Hematopoietic multipotent progenitor cell (in vitro differentiated cells): Measurements from ENCODE around the gene NCAPD3. TPM values are rescaled to one million over a fixed set of nuclear protein-coding genes. Genes with fewer than 3 reads are reported as not detected.
A peak's percentile ranks its signal among the peaks of the same experiment; 100 is the strongest.

Experiments
- DNase-seq, 3 donors: peaks; one replicate each; pipeline ENCODE4 v3.0.0-alpha.2; 2011 to 2015; ENCODE audit warnings: low read depth in 2 of 3, low spot score in 2 of 3
- total RNA-seq: library from RNA; depleted of rRNA; stranded (reverse); fragments of >200 nt; gene quantifications from one replicate; pipeline ENCODE4 v1.2.3, GENCODE V29; 2012

The NCAPD3 gene
- total RNA-seq, 1 donor: 24.0 TPM

DNA sequence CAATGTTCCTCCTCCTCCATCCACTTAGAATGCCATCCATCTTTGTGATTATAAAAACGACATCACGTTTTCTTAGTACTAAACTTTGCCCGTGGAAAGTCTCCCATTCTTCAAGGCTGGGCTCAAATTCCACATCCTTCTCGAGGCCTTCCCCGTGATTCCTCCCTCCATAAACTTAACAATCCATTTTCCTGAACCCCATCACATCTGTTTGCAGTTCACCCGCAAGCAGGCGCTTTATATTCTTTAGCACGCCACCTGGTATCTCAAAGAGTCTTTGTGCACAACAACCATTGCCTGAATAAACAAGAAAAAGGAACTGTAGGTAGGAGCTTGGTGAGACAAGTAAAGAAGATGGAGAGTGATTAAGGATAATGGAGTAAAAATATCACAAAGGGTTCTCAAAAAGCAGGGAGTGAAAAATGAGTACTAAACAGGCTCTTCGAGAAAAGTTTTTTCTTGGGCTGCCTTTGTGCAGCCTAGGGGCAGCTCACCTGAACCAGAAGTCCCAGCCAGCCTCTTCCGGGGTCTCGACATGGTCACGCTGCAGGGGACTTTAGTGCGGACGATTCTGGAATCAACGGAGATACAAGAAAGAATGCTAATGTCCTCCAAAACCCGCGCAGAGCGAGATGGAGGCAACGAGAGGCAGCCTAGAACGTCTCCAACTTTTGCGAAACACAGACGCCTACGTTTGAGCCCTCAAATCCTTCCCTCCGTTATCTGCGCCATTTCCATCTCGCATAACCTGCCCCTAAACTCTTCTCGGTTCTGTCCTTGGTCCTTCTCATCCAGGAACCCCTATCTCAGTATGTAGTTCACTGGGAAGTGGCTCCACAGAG lies 28.8 kb upstream of the NCAPD3 start:
- DNase-seq: peak in 1 of 3 donors; percentile 12

DNA sequence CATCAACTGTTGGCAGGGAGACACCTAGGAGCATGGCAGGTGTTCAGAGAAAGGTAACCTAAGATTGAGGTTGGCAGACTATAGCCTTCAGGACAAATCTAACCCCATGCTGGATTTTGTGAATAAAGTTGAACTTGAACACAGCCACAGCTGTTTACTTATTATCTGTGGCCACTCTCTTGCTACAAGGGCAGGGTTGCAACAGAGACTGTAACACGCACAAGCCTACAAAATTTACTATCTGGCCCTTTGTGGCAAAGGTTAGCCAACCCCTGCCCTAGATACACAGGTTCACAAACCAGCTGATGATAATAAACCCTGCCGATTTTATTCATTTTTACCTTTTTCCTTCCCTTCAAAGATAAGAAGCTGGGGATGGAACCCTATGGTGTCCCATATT lies 26.9 kb upstream of the NCAPD3 start:
- DNase-seq: no peak

DNA sequence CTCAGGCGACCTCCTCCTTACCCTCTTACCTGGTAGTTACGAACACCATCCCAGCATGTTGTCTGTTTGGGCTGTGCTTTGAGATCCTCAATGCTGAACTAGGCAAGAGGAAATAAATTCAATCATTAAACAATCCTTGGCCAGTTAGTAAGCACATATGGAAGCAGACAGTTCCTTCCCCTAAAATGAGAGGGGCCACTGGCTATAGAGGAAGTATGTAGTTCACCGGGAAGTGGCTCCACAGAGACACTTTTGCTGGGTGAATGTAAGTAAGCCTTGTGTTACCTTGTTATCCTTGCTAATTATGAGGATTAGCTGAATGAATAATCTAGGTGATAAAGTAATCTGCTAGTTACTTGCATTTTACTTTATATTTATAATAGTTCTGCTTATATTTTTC lies 26.5 kb upstream of the NCAPD3 start:
- no peak for DNase-seq

DNA sequence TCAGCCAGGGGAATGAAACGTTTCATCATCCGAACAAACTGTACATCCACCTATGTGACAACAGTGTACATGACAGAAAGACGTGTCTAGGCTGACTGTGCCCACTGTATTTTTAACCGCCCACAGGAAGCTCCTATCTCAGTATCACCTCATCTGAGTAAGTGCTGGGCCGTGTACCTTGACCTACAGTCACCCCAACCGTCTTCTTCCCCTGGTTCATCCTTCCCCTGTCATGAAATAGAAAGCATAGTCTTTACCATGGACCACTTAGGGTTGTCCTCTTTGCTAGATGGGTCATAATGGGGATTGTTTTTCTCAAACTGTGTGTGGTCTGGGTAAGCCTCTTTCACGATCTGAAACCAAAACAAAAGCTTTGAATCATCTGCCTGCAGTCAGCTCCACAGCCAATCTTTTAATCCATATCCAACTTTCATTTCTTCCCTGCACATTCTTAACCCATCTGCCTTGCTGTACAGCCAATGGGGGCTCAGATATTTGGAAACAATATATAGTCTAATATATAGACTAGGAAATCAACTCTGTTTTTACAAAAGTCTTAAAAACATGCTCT lies 25.2 kb upstream of the NCAPD3 start:
- DNase-seq: no peak

DNA sequence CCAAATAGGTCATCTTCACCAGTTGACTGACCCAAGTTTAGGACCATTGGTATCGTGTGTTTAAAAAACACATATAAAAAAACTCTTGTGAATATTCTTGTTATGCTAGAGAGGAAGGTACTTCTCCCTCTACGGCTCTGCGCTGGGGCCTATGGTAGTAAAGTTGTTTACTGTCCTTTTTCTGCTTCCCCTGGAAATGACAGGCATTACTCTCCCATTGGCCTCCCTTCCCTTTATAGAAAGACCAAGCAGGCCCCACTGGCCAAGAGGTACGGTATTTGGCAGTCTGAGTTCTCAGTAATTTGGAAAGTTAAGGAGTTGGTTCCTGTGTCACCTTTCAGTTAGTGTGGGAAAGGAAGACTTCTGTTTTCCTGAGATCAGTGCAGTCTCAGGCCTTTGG lies 22.9 kb upstream of the NCAPD3 start:
- no peak for DNase-seq

DNA sequence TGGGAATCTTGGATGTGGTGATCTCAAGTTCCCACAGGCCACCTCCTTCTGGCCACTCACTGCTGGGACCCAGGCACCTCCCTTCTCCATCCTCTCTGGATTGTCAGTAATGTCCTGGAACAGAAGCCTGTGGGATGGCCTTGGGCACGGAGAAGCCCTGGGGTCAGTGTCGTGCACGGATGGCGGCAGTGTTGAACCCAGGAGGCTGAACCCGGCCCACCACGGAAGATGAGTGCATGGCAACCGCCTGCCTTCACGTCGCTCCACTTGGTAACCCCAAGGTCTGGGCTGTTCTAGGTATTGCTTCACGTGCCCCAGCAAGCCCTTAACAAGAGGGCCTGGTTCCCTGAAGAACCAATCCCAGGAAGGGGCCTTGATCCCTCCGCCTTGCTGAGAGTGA lies 22.3 kb upstream of the NCAPD3 start:
- DNase-seq: no peak

DNA sequence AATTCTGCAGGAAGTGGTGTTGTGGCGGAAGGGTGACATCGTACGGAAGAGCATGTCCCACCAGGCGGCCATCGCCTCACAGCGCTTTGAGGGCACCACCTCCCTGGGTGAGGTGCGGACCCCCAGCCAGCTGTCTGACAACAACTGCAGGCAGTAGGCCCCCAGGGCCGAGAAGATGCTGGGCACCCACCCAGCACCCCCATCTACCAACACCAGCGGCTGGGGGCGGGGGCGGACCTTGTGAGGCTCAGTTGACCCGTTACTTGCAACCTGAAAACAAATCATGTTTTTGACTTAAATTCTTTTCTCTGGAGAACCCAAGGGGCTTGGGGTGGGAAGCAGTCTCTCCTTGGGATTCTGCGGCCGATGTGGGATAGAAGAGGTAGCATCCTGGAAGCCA lies 21.7 kb upstream of the NCAPD3 start:
- no peak for DNase-seq

DNA sequence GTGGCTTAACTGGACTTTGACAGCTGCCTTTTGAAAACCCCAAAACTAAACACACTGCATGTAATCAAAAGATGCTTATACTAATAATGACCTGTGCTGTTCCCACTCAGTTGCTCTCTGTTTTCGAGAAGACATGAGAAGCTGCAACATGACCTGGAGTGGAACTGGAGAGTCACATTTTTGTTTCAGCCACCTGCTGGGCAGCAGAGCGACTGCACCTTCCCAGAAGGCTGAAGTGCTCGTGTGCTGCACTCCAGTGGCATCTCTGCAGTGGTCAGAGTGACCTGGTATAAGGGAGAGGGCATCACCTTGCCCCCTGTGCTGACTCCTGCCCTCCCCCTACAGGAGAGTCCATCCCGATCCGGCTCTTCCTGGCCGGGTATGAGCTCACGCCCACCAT lies 20.8 kb upstream of the NCAPD3 start:
- peak in 1 of 3 donors; percentile 36 for DNase-seq

DNA sequence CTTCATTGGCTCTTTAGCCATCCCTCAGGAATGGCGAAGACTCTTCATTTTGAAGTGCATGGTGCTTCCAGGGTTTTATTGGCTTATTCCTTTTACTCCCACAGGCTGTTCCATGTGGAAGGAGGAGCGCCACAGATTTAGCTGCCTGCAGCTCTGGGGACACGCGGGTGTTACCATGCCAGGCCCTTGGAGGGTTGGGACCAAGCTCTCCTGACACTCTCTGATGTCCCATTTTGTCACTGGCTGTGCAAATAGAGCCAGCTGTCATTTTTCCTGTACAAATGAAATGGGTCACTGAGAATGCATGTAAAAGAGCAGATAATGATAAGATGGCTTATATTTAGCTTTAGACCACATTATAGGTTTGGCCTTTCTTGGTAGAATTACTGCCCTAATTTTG lies 20.1 kb upstream of the NCAPD3 start:
- no peak for DNase-seq

DNA sequence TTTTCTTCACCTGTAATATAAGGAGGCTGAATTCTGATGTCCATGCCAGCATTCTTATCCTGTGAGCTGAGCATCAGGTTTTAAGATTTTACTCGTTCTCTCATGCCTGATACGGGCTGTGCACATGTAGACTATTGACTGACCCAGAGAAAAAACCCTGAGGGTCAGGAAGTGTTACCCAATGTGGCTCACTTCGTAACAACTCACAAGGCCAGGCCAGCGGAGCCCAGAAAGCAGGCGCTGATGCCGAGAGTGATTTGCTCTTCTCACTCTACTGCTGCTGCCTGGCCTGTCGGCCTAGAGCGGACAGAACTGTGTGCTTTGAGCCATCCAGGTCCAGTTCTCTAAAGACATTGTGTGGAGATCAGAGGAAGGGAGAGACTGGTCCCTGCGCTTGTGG lies 18.6 kb upstream of the NCAPD3 start:
- DNase-seq: no peak

DNA sequence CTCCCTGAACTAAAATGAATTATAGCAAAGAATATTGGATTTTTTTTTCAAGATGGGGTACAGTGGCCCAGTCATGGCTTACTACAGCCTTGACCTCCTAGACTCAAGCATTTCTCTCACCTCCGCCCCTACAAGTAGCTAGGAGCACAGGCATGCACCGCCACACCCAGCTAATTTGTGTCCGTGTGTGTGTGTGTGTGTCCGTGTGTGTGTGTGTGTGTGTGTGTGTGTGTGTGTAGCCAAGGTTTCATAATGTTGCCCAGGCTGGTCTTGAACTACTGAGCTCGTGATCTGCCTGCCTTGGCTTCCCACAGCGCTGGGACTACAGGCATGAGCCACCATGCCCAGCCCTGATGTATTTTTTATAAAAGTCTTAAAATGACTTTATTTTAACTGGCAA lies 16.8 kb upstream of the NCAPD3 start:
- no peak for DNase-seq

DNA sequence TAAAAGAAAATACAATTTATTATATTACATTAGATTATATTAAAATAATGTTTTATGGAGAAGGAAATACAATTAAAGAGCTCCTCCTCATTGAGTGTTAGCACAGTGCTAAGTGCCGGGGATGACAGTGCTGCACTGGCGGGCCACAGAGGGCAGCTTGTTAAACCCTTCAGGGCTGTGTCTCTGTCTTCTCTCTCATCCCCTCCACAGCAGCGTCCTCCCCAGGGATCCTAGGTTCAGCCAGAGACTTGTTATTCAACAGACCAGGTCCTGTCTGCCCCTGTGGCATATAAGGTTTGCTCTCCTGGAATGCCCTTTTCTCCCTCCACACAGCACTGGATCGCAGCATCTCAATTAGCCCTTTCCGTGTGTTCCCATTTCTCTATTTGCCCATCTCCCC lies 15.2 kb upstream of the NCAPD3 start:
- DNase-seq: no peak

DNA sequence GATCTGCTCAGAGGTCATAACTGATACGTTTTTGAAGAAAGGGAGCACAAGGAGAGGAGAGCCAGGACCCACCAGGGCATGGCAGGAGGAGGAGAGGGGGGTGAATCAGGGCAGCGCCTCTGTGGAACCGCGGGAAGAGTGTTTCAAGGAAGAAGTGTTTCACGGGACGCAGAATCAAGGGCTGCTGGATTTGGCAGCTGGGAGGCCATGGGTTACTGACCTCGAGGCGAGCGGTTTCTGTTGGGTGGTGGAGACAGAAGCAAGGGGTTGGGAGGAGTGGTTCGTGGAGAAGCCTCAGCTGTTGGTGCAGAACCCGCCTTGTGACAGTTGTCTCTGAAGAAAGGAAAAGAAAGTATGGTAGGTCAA lies 13.8 kb upstream of the NCAPD3 start:
- DNase-seq: no peak

DNA sequence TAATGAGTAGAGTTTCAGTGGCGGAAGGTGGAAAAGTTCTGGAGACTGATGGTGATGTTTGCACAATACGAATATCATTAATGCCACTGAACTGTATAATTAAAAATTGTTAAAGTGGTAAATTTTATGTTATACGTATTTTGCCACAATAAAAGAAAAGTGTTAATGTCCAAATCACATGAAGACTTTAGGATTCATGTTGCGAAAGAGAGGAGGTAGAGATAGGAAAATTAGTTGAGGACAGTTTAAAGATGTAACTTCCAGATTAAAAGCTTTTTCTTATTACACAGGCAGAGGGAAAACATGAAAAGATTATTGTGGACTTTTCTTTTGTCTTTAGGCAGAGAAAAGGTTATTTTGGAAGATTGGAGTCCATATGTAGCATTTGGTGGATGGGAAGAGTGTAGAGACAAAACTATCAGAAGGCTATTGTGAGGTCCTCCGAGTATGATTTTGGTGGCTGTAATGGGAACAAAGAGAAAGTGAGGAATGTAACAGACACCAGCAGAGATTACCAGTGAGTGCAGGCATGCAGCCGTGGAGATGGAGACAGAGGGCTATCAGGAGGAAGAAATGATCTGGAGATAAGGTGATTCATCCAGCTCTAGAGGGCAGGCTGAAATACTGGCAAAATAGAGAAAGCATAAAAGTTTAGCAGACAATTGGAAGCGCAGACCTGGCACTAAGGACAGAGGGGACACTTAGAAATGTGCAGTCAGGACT lies 13.2 kb upstream of the NCAPD3 start:
- DNase-seq: no peak

DNA sequence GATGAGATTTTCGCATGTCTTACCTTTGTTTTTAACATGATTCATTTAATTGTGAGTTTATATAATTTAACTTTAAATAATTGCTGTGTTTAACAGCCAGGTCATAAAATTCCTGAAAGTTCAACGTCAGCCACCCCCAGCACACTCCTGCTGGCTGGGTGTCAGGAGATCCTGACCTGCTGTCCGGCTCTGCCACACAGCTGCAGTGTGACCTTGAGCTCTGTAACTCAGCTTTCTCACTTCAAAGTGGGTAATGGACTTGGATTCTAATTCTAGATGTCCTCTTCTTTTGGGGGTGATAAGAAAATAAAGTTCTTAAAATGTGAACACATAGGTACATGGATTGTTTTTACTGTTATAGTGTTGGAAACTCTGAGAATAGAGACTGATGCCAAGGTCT lies 11.6 kb upstream of the NCAPD3 start:
- no peak for DNase-seq

DNA sequence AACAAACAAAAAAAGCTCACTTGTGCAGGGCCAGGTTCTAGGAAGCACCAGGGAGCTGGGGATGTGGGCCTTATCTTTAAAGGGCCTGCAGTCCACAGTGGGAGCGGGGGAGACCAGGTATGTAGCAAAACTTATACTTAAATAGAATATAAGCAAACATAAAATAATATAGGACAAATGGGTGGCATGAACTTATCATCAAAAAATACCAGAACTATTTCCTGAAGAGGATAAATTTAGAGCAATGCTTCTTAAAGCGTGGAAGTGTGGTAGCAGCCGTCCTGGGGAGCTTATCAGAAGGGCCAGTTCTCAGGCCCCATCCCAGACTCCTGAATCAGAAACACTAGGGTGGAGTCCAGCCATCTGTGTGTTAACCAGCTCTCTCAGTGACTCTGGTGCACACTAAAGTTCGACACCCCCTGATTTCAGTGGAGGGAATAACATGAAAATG lies 10.0 kb upstream of the NCAPD3 start:
- no peak for DNase-seq

DNA sequence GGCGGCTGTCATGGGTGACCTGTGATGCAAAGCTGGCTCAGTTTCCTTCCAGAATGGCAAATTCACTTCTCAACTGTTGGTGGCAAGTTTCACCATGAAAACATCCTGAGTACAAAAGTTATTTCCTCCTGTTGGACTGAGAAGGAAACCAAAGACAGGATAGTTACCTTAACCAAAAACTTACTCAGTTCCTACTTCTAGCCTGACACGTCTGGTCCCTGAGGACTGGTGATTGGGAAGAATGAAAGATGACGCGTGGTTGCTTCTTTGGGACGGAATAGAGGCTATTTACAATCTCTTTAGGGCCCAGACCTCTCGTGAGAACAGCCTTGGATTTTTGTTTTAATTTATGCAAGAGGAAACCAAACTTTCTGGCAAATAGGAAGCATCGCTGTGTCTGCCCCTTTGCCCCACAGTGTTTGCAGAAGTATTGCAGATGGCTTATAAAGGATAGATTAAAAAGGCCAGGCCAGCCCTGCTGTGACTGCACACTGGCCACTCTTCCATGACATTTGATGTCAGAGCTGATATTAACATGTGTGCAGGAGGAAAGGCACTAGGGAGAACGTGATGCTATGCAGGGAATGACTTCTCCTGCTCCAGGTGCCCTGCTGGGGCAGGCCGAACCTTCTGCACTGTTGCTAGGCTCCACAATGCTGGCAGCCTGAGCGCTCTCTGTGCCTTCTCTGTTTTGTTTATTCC lies 8.3 kb upstream of the NCAPD3 start:
- DNase-seq: peak in 1 of 3 donors; percentile 40

DNA sequence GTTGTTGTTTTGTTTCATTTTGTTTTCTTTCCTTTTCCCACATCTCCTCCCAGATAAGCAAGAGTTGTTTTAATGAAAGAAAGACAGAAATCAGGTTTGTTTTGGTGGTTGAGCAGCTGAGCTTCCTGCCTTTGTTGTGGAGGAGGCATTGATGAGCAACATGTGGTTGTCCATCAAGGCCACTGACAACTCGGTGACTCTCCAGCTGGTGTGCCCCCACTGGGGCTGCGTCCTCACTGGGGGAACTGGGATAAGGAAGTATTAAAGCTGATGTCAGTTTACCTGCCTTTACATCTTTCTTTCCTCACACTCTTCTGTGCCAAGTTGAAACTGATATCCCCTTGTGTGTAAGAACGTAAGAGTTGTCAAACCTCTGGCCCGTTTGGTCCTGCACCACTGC lies 6.6 kb upstream of the NCAPD3 start:
- no peak for DNase-seq

DNA sequence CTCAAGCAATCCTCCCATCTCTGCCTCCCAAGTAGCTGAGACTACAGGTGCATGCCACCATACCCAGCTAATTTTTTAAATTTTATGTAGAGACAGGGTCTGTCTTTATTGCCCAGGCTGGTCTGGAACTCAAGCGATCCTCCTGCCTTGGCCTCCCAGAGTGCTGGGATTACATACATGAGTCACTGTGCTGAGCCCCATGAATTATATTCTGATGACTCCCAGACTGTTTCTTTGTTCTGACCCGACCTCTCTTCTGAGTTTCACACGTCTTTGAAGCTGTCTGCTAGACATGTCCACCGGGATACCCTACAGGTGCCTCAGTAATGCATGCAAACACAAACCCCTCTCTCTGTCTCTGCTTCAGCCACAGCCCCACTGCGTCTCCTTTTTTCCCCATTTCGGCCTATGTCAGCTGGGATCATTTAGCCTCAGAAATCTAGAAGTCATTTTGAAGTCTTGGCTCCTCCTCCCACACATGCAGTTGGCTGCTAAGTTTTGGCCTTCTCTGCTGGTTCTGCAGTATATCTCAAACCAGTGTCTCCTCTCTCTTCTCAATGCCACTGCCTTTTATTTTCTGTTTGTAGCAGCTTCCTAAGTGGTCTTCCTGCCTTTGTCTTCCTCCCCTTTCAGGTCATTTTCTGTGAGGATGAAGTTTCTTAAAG lies 5.5 kb upstream of the NCAPD3 start:
- DNase-seq: no peak

DNA sequence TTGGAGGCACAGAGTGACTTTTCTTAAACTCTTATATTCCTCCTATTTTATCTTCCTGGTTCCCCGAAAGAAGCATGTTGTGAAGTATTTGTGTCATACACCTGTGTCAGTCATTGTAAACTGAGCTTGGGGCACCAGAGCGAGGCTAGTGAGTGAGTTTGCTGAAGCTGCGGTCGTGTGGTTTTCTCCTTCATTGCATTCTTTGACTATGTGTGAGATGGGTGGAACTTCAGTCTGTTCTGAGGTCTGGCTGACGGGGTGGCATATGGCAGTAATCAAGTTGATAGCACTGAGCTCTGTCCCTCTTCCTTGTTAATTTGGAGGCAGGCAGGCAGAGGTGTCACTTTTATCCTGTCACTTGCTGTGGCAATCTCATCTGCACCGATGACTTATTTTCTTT lies 4.9 kb upstream of the NCAPD3 start:
- no peak for DNase-seq

DNA sequence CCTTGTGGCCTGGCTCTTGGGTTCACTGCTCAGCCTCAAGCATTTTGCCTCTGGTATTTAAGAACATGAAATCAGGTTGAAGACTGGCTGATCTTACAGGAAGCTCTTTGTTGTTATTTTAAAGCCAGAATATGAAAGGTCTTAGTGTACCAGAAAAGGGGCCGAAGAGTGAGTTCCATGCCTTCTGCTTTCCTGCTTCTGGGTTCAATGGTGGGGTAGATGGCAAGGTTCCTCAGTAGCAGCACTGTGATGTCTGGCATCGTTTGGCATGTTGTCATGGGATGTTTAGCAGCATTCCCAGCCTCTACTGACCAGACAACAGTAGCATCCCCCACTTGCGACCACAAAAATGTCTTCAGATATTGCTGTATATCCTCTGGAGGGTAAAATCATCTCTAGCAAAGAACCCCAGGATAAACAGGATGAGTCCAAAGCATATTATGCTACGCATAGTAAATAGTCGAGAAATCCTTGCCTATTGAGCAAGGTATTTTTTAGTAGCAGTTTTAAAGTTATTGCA lies 3.1 kb upstream of the NCAPD3 start:
- DNase-seq: no peak
